Thoracic aorta (tissue), 2 donors: ENCODE data around the gene CATSPERZ. TPM values are rescaled to one million over a fixed set of nuclear protein-coding genes. Genes with fewer than 3 reads are reported as not detected.

Experiments
- ATAC-seq: fragments of 150-250 bp; one replicate; pipeline ENCODE4 v1.8.0; 2017; ENCODE audit warnings: low read depth; ENCODE audit not compliant: insufficient number of reproducible peaks, low FRiP score
- DNase-seq: peaks from one replicate; pipeline ENCODE4 v3.0.0-alpha.2; 2020; ENCODE audit warnings: low spot score
- H3K27ac ChIP-seq, 2 donors: fragments of 200-600 bp; sonication (generic); 1 replicate in 1 of 2; 2 replicates in 1 of 2; pipeline ENCODE4 v1.5.1; 2016; ENCODE audit warnings: mild to moderate bottlenecking in 2 of 2, moderate library complexity in 2 of 2
- H3K27me3 ChIP-seq: fragments of 200-600 bp; sonication (generic); replicated peaks from 2 replicates; pipeline ENCODE4 v1.6.0; 2016; ENCODE audit warnings: mild to moderate bottlenecking; ENCODE audit not compliant: insufficient read depth
- H3K36me3 ChIP-seq: fragments of 200-600 bp; sonication (generic); one replicate; pipeline ENCODE4 v1.5.1; 2016
- H3K4me1 ChIP-seq, 2 donors: fragments of 200-600 bp; sonication (generic); 1 replicate in 1 of 2; 2 replicates in 1 of 2; pipeline versions ENCODE4 v1.5.1 to v1.6.0; 2016; ENCODE audit warnings: low read depth in 2 of 2, mild to moderate bottlenecking in 1 of 2; ENCODE audit not compliant: control insufficient read depth in 1 of 2
- H3K4me3 ChIP-seq: fragments of 200-600 bp; sonication (generic); 2 replicates; pipeline ENCODE4 v1.5.1; 2016; ENCODE audit warnings: mild to moderate bottlenecking
- H3K9me3 ChIP-seq: fragments of 200-600 bp; sonication (generic); 2 replicates; pipeline ENCODE4 v1.5.1; 2016
- CTCF ChIP-seq: fragments of 200-600 bp; sonication (generic); IDR thresholded peaks from one replicate; pipeline ENCODE4 v1.5.1; 2019; ENCODE audit warnings: antibody characterized with exemption
- total RNA-seq, 2 donors: library from RNA; depleted of rRNA; stranded (reverse); fragments of >200 nt; gene quantifications; one replicate each; pipeline versions ENCODE4 v1.1.0 to v1.2.3, GENCODE V29; 2016

The CATSPERZ gene
- total RNA-seq, 2 donors from 2014 or later: not detected

GRCh38 chr11:64284048-64284961, 15.9 kb upstream of the CATSPERZ start, which contains the start of gene BAD:
TSS of gene BAD (minus strand) at chr11:64284665. CDS start at chr11:64284368, 297 bp downstream.
- Histone ChIP-seq H3K4me3 (peak within 1 kb of the TSS; percentile 92), H3K9me3 (no peaks in the 10 kb centered on the region), H3K4me1 (peaks cover 18 to 32% of the 10 kb centered on the region in 2 donors), H3K27ac (peak within 1 kb of the TSS; percentile 91 to 94), H3K27me3 (no peaks in the 10 kb centered on the region), H3K36me3 (peaks cover 6% of the 10 kb centered on the region)
- no peak for TF ChIP-seq CTCF
- DNase-seq (peak; percentile 84), ATAC-seq (peak; percentile 75)

GRCh38 chr11:64284962-64285884, 14.9 kb upstream of the CATSPERZ start, which contains the start of gene GPR137:
TSS of gene GPR137 (plus strand) at chr11:64285848. CDS start at chr11:64286525, 677 bp downstream.
- H3K27ac ChIP-seq: peak within 1 kb of the TSS; percentile 91 to 94
- H3K27me3 ChIP-seq: no peaks in the 10 kb centered on the region
- H3K9me3 ChIP-seq: no peaks in the 10 kb centered on the region
- H3K36me3 ChIP-seq: peaks cover 6% of the 10 kb centered on the region
- ATAC-seq: peak; percentile 64
- peak within 1 kb of the TSS; percentile 92 for H3K4me3 ChIP-seq
- no peak for DNase-seq
- peaks cover 18 to 32% of the 10 kb centered on the region in 2 donors for H3K4me1 ChIP-seq
- TF ChIP-seq CTCF: no peak

GRCh38 chr11:64285885-64286800, 14.0 kb upstream of the CATSPERZ start:
- H3K27me3 ChIP-seq: no peaks in the 10 kb centered on the region
- peak overlapping the region; percentile 92 for H3K4me3 ChIP-seq
- H3K4me1 ChIP-seq: peaks cover 18 to 32% of the 10 kb centered on the region in 2 donors
- no peak for DNase-seq
- no peak for TF ChIP-seq CTCF
- H3K27ac ChIP-seq: peak overlapping the region; percentile 91 to 94
- H3K9me3 ChIP-seq: no peaks in the 10 kb centered on the region
- no peak for ATAC-seq
- H3K36me3 ChIP-seq: peaks cover 6% of the 10 kb centered on the region

GRCh38 chr11:64286801-64287159, 13.4 kb upstream of the CATSPERZ start:
- DNase-seq: no peak
- peaks cover under 1% of the 10 kb centered on the region for H3K36me3 ChIP-seq
- ATAC-seq: no peak
- H3K4me3 ChIP-seq: no peak overlapping the region
- H3K27me3 ChIP-seq: no peaks in the 10 kb centered on the region
- H3K27ac ChIP-seq: no peak overlapping the region
- H3K4me1 ChIP-seq: peaks cover 24 to 39% of the 10 kb centered on the region in 2 donors
- TF ChIP-seq CTCF: no peak
- no peaks in the 10 kb centered on the region for H3K9me3 ChIP-seq
